Right cardiac atrium (tissue), 5 donors: Measurements from ENCODE around the gene SRRM1. TPM values are rescaled to one million over a fixed set of nuclear protein-coding genes. Genes with fewer than 3 reads are reported as not detected.

ENCODE experiments used
- ATAC-seq, 2 donors: fragments of 200-7000 bp; cut with Tn5 transposase; one replicate each; pipeline versions ENCODE4 v1.8.0 to v1.9.1; 2020; ENCODE audit warnings: moderate library complexity in 2 of 2, mild to moderate bottlenecking in 1 of 2
- DNase-seq, 3 donors: peaks; one replicate each; pipeline ENCODE4 v3.0.0-alpha.2; 2020
- H3K27ac ChIP-seq: one replicate; pipeline ENCODE4 v1.5.1; 2013; ENCODE audit warnings: mild to moderate bottlenecking, low read length, control low read depth, moderate library complexity
- H3K27me3 ChIP-seq: one replicate; pipeline ENCODE4 v1.6.1; 2013; ENCODE audit not compliant: control insufficient read depth, insufficient read depth
- H3K4me1 ChIP-seq: one replicate; pipeline ENCODE4 v1.6.1; 2013; ENCODE audit warnings: low read length; ENCODE audit not compliant: control insufficient read depth, insufficient read depth
- H3K4me3 ChIP-seq: one replicate; pipeline ENCODE4 v1.5.1; 2013; ENCODE audit warnings: low read length, control low read depth
- H3K9me3 ChIP-seq: one replicate; pipeline ENCODE4 v1.6.1; 2013; ENCODE audit warnings: low read length; ENCODE audit not compliant: control insufficient read depth
- WGBS: extraction: QIAGEN DNeasy Blood & Tissue Kit; methylation state at CpG from one replicate; pipeline ENCODE4 v1.1.7; 2013; 5-methylcytosine and 5-hydroxymethylcytosine counted together
- intact Hi-C, 4 donors: fragments of 100-400 bp; cut with DNase I; formaldehyde crosslinking; loops; one replicate each; pipeline versions ENCODE4 v1.11.0 to v1.14.0; 2022 to 2023
- polyA plus RNA-seq: library from polyadenylated mRNA; stranded (reverse); fragments of 200-250 nt; gene quantifications from one replicate; pipeline ENCODE4 v1.2.3, GENCODE V29; 2013
- total RNA-seq, 4 donors: library from RNA; stranded (reverse); fragmentation: NEBNext Ultra II Directional; extraction: Animal tissue kit (Norgen Biotek cat#: 25700); gene quantifications; one replicate each; pipeline ENCODE4 v1.2.1, GENCODE V29; 2021
- donor health status: healthy with polysubstance abuse.
- donor health status: DM: no; HTN: yes; CAD: no.
- donor health status: DM: no; HTN: no; CAD: no.
- donor health status: DM: no; HTN: yes; CAD: no; lungs with severe emphysema.
- donor health status: DM: yes; HTN: yes; CAD: no.

Gene SRRM1
- total and polyA plus RNA-seq, 5 donors = 41.2 to 91.7 (median 78.4) TPM

DNA sequence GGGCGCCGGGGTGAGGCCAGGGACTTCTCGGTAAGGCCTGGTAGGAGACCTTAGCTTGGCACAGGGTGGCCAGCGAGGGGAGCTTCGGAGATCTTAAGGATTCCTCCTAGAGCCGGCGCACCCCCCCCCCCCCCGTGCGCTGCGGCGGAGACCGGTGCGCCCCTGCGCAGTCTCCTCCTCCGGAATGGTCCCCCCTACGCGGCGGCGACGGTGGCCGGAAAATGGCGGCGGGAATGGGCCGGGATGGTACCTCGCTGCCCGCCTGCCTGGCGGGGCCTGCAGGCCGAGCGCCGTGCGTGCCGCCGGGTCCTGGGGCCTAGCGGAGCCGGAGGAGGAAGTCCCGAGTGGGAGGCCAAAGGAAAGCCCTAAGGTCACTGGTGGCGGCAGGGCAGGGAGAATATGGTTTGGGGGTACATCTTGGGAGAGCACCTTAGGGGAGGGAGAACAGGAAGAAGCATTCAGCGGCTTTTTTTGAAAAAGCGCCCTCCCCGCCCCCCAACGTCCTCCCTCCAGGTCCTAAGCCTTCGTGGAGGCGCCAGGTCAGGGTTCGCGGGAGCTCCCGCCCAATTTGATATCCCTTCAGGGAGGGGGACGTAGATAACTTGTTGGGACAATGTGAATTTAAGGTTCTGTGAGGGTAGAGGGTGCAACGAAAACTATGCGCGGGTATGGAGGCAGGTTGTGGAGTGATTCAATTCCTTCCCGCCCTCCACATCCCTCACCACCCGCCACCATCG, 429 bp downstream of the SRRM1 start:
- peak overlapping the region; percentile 92 for H3K4me3 ChIP-seq
- intact Hi-C loops = no loop called here
- H3K4me1 ChIP-seq = peaks cover 7% of the 10 kb centered on the region
- no peaks in the 10 kb centered on the region for H3K9me3 ChIP-seq
- H3K27me3 ChIP-seq = no peaks in the 10 kb centered on the region
- peak; percentile 16 to 47 for ATAC-seq
- under 1% methylated on average over 53 of the region's 53 CpGs for WGBS
- DNase-seq = peak in 2 of 3 donors; percentile 55 to 57
- peak overlapping the region; percentile 65 for H3K27ac ChIP-seq

DNA sequence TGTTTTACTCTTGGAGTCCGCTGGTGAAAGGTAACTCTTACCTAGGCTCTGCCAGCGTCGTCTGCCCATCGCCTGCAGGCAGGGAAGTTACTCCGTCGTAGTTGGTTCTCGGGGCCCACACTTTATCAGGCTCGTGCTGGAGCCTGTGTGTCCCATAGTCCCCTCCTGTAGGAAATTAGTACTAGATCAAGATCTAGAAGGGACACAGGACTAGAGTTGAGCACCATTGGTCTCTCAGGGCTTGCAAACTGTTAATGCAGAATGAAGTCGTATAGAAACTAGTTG, 940 bp downstream of the SRRM1 start:
- H3K27ac ChIP-seq = no peak overlapping the region
- ATAC-seq = no peak
- intact Hi-C loops = no loop called here

GRCh38 chr1:24648919-24649318, 5.8 kb downstream of the SRRM1 start:
- intact Hi-C loops = no loop called here
- Histone ChIP-seq H3K27me3 (no peaks in the 10 kb centered on the region), H3K4me1 (peaks cover 1% of the 10 kb centered on the region), H3K9me3 (no peaks in the 10 kb centered on the region), H3K27ac (no peak overlapping the region), H3K4me3 (no peak overlapping the region)
- DNase-seq (no peak), ATAC-seq (no peak)
- 93% methylated on average over 5 of the region's 5 CpGs for WGBS

More for the DNA sequence above, 940 bp downstream of the SRRM1 start:
- H3K27me3 ChIP-seq = no peaks in the 10 kb centered on the region
- no peak for DNase-seq
- WGBS = 0% methylated on average over 9 of the region's 9 CpGs
- peaks cover 7% of the 10 kb centered on the region for H3K4me1 ChIP-seq
- H3K4me3 ChIP-seq = peak overlapping the region; percentile 92
- no peaks in the 10 kb centered on the region for H3K9me3 ChIP-seq

GRCh38 chr1:24652382-24652781, 9.3 kb downstream of the SRRM1 start:
- WGBS = 94% methylated on average over 13 of the region's 13 CpGs
- intact Hi-C loops = loop anchor here in 2 of 4 donors (10.0 kb wide), 2 partner anchors 562 to 582 kb away; partner anchors contain the start of gene SYF2 (in 1 of the 2)
- H3K27me3 ChIP-seq = no peaks in the 10 kb centered on the region
- DNase-seq (no peak), ATAC-seq (no peak)
- H3K27ac ChIP-seq = no peak overlapping the region
- H3K4me1 ChIP-seq = no peaks in the 10 kb centered on the region
- H3K9me3 ChIP-seq = no peaks in the 10 kb centered on the region
- H3K4me3 ChIP-seq = no peak overlapping the region

DNA sequence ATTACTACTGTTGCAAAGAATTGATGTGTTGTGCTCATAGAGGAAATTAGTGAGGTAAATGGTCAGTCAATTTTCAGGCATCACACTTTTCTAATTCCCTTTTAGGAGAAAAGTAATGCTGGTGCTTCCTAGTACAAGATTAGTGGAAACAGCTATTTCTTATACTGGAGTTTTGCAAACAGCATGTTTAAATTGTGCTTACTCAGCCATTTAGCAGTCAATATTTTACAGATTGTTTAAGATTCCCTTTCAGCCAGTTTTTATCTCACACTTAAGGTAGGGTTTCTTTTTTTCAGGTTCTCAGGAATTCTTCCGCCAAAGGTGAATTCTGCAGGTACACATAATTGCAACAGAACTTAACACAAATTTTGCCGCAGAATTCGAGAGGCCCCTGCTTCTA, 10.9 kb downstream of the SRRM1 start:
- intact Hi-C loops = loop anchor here in 2 of 4 donors (10.0 kb wide), 2 partner anchors 561 to 581 kb away; partner anchors contain the start of gene SYF2 (in 1 of the 2)
- WGBS = 97% methylated on average over 3 of the region's 3 CpGs
- Histone ChIP-seq H3K27me3 (no peaks in the 10 kb centered on the region), H3K9me3 (no peaks in the 10 kb centered on the region), H3K4me1 (no peaks in the 10 kb centered on the region), H3K27ac (no peak overlapping the region), H3K4me3 (no peak overlapping the region)
- ATAC-seq = no peak
- DNase-seq = no peak

DNA sequence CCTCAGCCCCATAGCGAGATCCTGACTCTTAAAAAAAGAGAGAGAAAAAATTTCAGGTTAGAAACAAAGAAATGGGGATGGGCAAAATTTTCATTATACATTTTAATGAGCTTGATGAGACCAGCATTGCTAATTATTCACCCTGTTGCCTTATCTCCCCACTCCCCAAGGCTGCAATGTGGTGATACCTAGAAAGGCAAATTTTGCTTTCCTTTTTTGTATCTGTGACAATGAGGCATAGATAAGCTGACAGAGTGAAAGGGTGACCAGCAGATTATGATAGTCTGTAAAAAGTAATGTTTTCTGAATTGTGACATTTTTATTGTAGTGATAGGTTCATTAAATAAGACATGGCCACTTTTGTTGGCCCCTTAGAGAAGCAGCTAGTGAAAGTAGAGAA, 12.9 kb downstream of the SRRM1 start:
- ATAC-seq (no peak), DNase-seq (no peak)
- no peaks in the 10 kb centered on the region for H3K27me3 ChIP-seq
- H3K27ac ChIP-seq = no peak overlapping the region
- no peaks in the 10 kb centered on the region for H3K9me3 ChIP-seq
- intact Hi-C loops = loop anchor here in 2 of 4 donors (10.0 kb wide), 2 partner anchors 559 to 579 kb away; partner anchors contain the start of gene SYF2 (in 1 of the 2)
- no peak overlapping the region for H3K4me3 ChIP-seq
- 92% methylated on average over 1 of the region's 1 CpG for WGBS
- H3K4me1 ChIP-seq = no peaks in the 10 kb centered on the region

- ATAC-seq = no peak
- Histone ChIP-seq H3K27ac (no peak overlapping the region), H3K4me3 (no peak overlapping the region), H3K9me3 (no peaks in the 10 kb centered on the region), H3K4me1 (no peaks in the 10 kb centered on the region), H3K27me3 (no peaks in the 10 kb centered on the region)
- DNase-seq = no peak
- intact Hi-C loops = loop anchor here in 2 of 4 donors (10.0 kb wide), 2 partner anchors 557 to 577 kb away; partner anchors contain the start of gene SYF2 (in 1 of the 2)
- 95% methylated on average over 3 of the region's 3 CpGs for WGBS
Measured at GRCh38 chr1:24657781-24658180, 14.7 kb downstream of the SRRM1 start.

DNA sequence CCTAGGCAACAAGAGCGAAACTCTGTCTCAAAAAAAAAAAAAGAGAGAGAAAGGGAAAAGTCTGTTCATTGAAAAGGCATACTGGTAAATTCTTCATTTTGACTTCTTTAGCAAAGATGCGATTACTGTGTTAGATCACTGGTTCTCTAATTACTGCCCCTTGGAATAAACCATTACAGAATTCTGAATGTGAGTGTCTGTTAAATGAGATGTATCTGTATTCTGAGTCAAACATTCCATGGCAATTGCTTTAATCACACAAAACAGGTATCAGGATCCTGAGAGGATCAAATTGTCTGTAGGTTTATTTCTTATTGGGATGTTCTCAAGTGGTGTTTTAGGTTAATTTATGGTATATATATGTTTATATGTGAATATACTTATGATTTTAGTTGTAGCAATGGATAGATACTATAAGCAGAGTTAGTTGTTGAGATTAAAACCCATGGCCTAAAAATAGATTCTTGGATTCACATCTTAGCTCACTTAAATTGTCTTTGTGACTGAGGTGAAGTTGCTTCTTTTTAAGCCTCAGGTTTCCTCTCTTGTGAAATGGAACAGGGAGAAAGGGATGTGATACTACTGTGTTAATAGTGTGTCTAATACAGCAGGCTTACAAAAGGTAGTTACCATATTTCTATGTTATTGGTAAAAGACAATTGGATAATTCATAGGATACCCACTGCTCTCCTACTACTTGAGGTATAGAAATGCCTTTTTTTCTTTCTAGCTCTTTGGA, 16.2 kb downstream of the SRRM1 start:
- no peaks in the 10 kb centered on the region for H3K9me3 ChIP-seq
- intact Hi-C loops = loop anchor here in 2 of 4 donors (10.0 kb wide), 2 partner anchors 555 to 575 kb away; partner anchors contain the start of gene SYF2 (in 1 of the 2)
- no peak overlapping the region for H3K4me3 ChIP-seq
- no peak overlapping the region for H3K27ac ChIP-seq
- ATAC-seq (no peak), DNase-seq (no peak)
- WGBS = 100% methylated on average over 2 of the region's 2 CpGs
- H3K27me3 ChIP-seq = no peaks in the 10 kb centered on the region
- no peaks in the 10 kb centered on the region for H3K4me1 ChIP-seq

DNA sequence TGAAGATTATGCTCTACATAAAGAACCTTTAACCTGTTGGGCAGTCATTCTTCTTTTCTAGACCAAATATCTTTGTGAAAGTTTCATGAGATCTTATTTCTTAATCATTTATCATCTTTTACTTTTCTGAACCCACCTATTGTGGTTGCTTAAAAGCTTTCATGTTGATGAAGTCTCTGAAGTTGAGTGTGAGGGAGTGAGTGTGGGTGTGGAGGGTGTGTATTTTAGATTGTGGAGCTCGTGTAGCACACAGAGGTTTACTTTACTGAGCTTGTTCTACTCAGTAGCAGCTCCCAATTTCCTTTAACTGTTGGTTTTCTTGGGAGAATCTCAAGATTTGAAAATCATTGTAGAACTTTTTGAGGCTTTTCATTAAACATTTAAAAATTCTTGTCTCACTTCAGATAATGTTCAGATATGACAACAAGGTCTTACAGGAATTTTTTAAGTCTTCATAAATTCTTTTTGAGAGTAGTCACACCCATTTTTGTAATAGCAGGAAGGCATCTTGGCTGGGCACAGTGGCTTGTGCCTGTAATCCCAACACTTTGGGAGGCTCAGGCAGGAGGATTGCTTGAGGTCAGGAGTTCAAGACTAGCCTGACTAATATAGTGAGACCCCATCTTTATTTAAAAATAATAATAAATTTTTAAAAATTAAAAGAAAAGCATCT, 17.0 kb downstream of the SRRM1 start:
- intact Hi-C loops = loop anchor here in 2 of 4 donors (10.0 kb wide), 3 partner anchors 245 to 575 kb away; partner anchors contain the start of gene SYF2 (in 1 of the 2)
- Histone ChIP-seq H3K27ac (no peak overlapping the region), H3K9me3 (no peaks in the 10 kb centered on the region), H3K27me3 (no peaks in the 10 kb centered on the region), H3K4me3 (no peak overlapping the region), H3K4me1 (no peaks in the 10 kb centered on the region)
- no peak for ATAC-seq
- 23% methylated on average over 1 of the region's 1 CpG for WGBS
- no peak for DNase-seq

- Histone ChIP-seq H3K27me3 (no peaks in the 10 kb centered on the region), H3K9me3 (no peaks in the 10 kb centered on the region), H3K4me3 (no peak overlapping the region), H3K4me1 (no peaks in the 10 kb centered on the region), H3K27ac (no peak overlapping the region)
- ATAC-seq (peak; percentile 59 to 84), DNase-seq (no peak)
- 37% methylated on average over 2 of the region's 2 CpGs for WGBS
- intact Hi-C loops = loop anchor here in 1 of 4 donors (10.0 kb wide), 1 partner anchor 240 kb away; no protein-coding TSS in a partner anchor
Measured at GRCh38 chr1:24664507-24665033, 21.5 kb downstream of the SRRM1 start.
